Prostate gland (tissue), 2 donors: ENCODE results near the gene PPP1R14C.

Experiments
- CTCF ChIP-seq, 4 experiments: fragments of 200-600 bp in 2 of 4; fragments of 450-650 bp in 2 of 4; sonication (generic) in 2 of 4; IDR thresholded peaks; 1 replicate in 3 of 4; 2 replicates in 1 of 4; pipeline ENCODE4 v1.5.1; 2016 to 2019; ENCODE audit warnings: antibody characterized with exemption in 4 of 4, mild to moderate bottlenecking in 2 of 4, moderate library complexity in 2 of 4
- POLR2A ChIP-seq: fragments of 450-650 bp; IDR thresholded peaks from one replicate; pipeline ENCODE4 v1.6.1; 2016; ENCODE audit warnings: antibody characterized with exemption, mild to moderate bottlenecking

DNA sequence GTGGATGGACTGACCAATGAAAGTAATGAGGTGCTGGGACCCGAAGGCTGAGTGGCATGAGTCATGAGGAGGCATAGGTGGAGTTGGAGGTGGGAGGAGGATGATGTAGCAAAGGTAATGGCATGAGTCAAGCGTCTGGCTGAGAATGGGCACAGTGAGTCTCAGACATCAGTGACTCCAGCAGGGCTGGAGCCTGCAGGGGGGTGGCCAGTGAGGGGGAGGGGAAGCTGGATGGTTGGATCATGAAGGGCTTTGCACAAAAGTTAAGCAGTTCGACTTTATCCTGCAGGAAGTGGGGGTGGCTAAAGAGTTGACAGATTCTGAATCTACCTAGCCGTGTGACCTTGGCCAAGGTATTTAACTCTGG is 127.0 kb downstream of the PPP1R14C start:
- TF ChIP-seq CTCF (IDR thresholded peaks at IDR 0.05) = no peak
- TF ChIP-seq POLR2A = no peak
